DOHH2 (cell line): ENCODE data around the gene ECHS1.

Source experiments
- H3F3A ChIP-seq: fragments of 200-600 bp; sonication (generic), shearing (Covaris generic); 2 replicates; pipeline ENCODE4 v1.6.0; 2016; ENCODE audit warnings: antibody characterized with exemption, mild to moderate bottlenecking; ENCODE audit not compliant: control insufficient read depth, insufficient read depth
- H3K27ac ChIP-seq: fragments of 200-600 bp; sonication (generic); 2 replicates; pipeline ENCODE4 v1.5.1; 2014; ENCODE audit warnings: low read depth, mild to moderate bottlenecking, low read length, moderate library complexity
- H3K27me3 ChIP-seq: fragments of 200-600 bp; sonication (generic); 2 replicates; pipeline ENCODE4 v1.6.1; 2014; ENCODE audit warnings: mild to moderate bottlenecking, low read length, mixed read lengths; ENCODE audit not compliant: control insufficient read depth
- H3K36me3 ChIP-seq: fragments of 200-600 bp; sonication (generic); 2 replicates; pipeline ENCODE4 v1.6.1; 2014; ENCODE audit warnings: mild to moderate bottlenecking, low read length, moderate library complexity, mixed read lengths; ENCODE audit not compliant: control insufficient read depth
- H3K4me1 ChIP-seq: fragments of 200-600 bp; sonication (generic); 2 replicates; pipeline ENCODE4 v1.6.1; 2014; ENCODE audit warnings: mild to moderate bottlenecking, low read length, mixed read lengths; ENCODE audit not compliant: control insufficient read depth
- H3K4me2 ChIP-seq: fragments of 200-600 bp; sonication (generic); 2 replicates; pipeline ENCODE4 v1.6.0; 2014; ENCODE audit warnings: mild to moderate bottlenecking, low read length, moderate library complexity
- H3K4me3 ChIP-seq: fragments of 200-600 bp; sonication (generic); 2 replicates; pipeline ENCODE4 v1.5.1; 2014; ENCODE audit warnings: mild to moderate bottlenecking, low read length, mixed read lengths
- H3K79me2 ChIP-seq: fragments of 200-600 bp; sonication (generic); 2 replicates; pipeline ENCODE4 v1.6.1; 2014; ENCODE audit warnings: mild to moderate bottlenecking, low read length, mixed read lengths; ENCODE audit not compliant: control insufficient read depth
- H3K9me2 ChIP-seq: fragments of 200-600 bp; sonication (generic); replicated peaks from 2 replicates; pipeline ENCODE4 v1.6.1; 2014; ENCODE audit warnings: mild to moderate bottlenecking, low read length, mixed read lengths; ENCODE audit not compliant: control insufficient read depth
- H3K9me3 ChIP-seq: fragments of 200-600 bp; sonication (generic); 2 replicates; pipeline ENCODE4 v1.6.1; 2014; ENCODE audit warnings: antibody characterized with exemption, low read length, mixed read lengths; ENCODE audit not compliant: control insufficient read depth, insufficient read depth
- H4K20me1 ChIP-seq: fragments of 200-600 bp; sonication (generic); 2 replicates; pipeline ENCODE4 v1.6.0; 2014; ENCODE audit warnings: low read depth, mild to moderate bottlenecking, antibody characterized with exemption, low read length, moderate library complexity; ENCODE audit not compliant: control insufficient read depth, insufficient read depth
- CTCF ChIP-seq: fragments of 200-600 bp; sonication (generic); IDR thresholded peaks from one replicate; pipeline ENCODE4 v1.5.1; 2014; ENCODE audit warnings: antibody characterized with exemption, mild to moderate bottlenecking, low read depth, low read length; ENCODE audit not compliant: poor library complexity, severe bottlenecking
- EZH2phosphoT487 ChIP-seq: fragments of 200-600 bp; sonication (generic); IDR thresholded peaks from 2 replicates; pipeline ENCODE4 v1.6.1; 2017; ENCODE audit warnings: borderline replicate concordance, mild to moderate bottlenecking, antibody characterized with exemption, low read length, moderate library complexity, mixed read lengths

The ECHS1 gene

DNA sequence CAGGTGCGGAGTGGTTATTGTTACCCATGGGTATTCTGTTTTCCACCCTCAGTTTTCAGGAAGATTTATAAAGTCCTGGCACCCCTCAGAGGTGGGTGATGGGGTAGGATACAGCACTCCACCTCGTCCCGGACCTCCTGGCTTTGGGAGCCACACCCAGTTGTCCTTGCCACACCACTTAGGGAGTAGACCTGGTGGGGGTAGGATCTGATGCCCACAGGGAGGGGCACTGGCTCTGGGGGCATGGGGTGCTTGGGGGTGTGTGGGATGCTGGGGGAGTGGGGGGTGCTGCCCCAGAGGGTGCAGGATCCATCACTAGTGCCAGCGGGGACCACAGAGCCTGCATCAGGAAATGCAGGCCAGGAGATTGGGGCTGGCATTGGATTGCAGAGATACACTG is 60.0 kb downstream of the ECHS1 start:
- Histone ChIP-seq H3K79me2 (peaks cover 10% of the 10 kb centered on the region), H3K9me3 (no peaks in the 10 kb centered on the region), H3K4me1 (peaks cover 12% of the 10 kb centered on the region), H3K4me3 (no peak overlapping the region), H3K27me3 (no peaks in the 10 kb centered on the region), H4K20me1 (peaks cover 7% of the 10 kb centered on the region), H3K4me2 (no peak overlapping the region), H3K36me3 (peaks cover 39% of the 10 kb centered on the region), H3K9me2 (no peaks in the 10 kb centered on the region), H3K27ac (no peak overlapping the region), H3F3A (no peaks in the 10 kb centered on the region)
- TF ChIP-seq EZH2phosphoT487 = no peak
- no peak for TF ChIP-seq CTCF

- TF ChIP-seq EZH2phosphoT487 (no peak), CTCF (no peak)
- Histone ChIP-seq H3K4me2 (no peak overlapping the region), H3K27me3 (no peaks in the 10 kb centered on the region), H3K27ac (no peak overlapping the region), H3K36me3 (peaks cover 39% of the 10 kb centered on the region), H4K20me1 (peaks cover 7% of the 10 kb centered on the region), H3K9me2 (no peaks in the 10 kb centered on the region), H3K4me1 (peaks cover 12% of the 10 kb centered on the region), H3K79me2 (peaks cover 15% of the 10 kb centered on the region), H3K9me3 (no peaks in the 10 kb centered on the region), H3F3A (no peaks in the 10 kb centered on the region), H3K4me3 (no peak overlapping the region)
Measured at GRCh38 chr10:133312769-133313145, 60.4 kb downstream of the ECHS1 start.
